ENCODE data around the gene CAMP. TPM values are rescaled to one million over a fixed set of nuclear protein-coding genes. Genes with fewer than 3 reads are reported as not detected.

CAMP gene
- total and polyA plus RNA-seq, 12 donors = 0.17 to 0.67 (median 0.56) TPM; not detected in 9

DNA sequence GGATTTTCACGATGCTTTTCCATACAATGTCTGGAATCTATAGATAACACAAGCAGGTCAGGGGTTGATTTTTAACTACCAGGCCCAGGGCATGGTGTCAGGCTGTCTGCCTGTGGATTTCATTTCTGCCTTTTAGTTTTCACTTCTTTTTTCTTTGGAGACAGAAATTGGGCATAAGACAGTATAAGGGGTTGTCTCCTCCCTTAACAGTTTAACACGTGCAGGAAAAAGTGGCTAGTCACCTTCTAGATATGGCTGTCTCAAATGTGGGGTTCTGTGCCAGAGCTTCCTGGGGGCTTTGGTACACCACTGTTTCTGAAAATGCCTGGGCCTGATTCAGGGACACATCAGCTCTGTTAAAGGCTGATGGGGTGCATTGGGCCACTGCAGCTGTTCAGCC is 10.2 kb downstream of the CAMP start:
- H3K9me3 ChIP-seq (replicated peaks in 1 of 3) = no peaks in the 10 kb centered on the region
- no peak overlapping the region for H3K27ac ChIP-seq
- no peaks in the 10 kb centered on the region for H3K27me3 ChIP-seq
- no peak for TF ChIP-seq POLR2A (IDR thresholded peaks at IDR 0.05)
- TF ChIP-seq, protein P1, sequence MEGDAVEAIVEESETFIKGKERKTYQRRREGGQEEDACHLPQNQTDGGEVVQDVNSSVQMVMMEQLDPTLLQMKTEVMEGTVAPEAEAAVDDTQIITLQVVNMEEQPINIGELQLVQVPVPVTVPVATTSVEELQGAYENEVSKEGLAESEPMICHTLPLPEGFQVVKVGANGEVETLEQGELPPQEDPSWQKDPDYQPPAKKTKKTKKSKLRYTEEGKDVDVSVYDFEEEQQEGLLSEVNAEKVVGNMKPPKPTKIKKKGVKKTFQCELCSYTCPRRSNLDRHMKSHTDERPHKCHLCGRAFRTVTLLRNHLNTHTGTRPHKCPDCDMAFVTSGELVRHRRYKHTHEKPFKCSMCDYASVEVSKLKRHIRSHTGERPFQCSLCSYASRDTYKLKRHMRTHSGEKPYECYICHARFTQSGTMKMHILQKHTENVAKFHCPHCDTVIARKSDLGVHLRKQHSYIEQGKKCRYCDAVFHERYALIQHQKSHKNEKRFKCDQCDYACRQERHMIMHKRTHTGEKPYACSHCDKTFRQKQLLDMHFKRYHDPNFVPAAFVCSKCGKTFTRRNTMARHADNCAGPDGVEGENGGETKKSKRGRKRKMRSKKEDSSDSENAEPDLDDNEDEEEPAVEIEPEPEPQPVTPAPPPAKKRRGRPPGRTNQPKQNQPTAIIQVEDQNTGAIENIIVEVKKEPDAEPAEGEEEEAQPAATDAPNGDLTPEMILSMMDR (IDR thresholded peaks at IDR 0.05) = no peak
- H3K36me3 ChIP-seq (replicated peaks in 1 of 2) = no peaks in the 10 kb centered on the region
- H3K4me3 ChIP-seq = no peak overlapping the region
- DNase-seq = peak in 1 of 7 donors; percentile 2
- 75 to 88% (median 80%) methylated on average over 2 of the region's 2 CpGs for WGBS, 4 donors
- intact Hi-C loops (cut with DNase I) = loop anchor here in 1 of 2 donors (5.0 kb wide), 1 partner anchor 204 kb away; no protein-coding TSS in a partner anchor
- peaks cover 15 to 23% of the 10 kb centered on the region in 2 donors for H3K4me1 ChIP-seq (replicated peaks in 1 of 2)

DNA sequence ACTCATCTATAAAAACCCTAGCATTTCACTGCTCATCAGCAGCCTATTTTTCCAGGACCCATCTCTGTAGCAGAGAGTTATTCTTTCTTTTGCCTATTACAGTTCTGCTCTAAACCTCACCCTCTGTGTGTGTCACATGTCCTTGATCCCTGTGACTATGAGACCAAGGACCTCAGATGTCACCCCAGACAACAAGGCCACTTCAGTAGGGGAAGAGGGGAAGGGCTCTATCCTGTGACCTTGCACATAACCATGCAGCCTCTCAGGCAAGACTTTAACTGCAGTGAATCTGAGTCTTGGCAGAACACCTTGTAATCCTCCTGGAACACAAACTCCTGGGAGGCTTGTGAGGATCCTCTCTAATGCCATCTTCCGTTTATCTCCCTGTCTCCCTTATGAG is 13.2 kb downstream of the CAMP start:
- no peak overlapping the region for H3K4me3 ChIP-seq
- H3K36me3 ChIP-seq (replicated peaks in 1 of 2) = no peaks in the 10 kb centered on the region
- intact Hi-C loops (cut with DNase I) = no loop called here
- TF ChIP-seq, protein P1 (IDR thresholded peaks at IDR 0.05) = no peak
- no peak for TF ChIP-seq POLR2A (IDR thresholded peaks at IDR 0.05)
- H3K9me3 ChIP-seq (replicated peaks in 1 of 3) = no peaks in the 10 kb centered on the region
- peak in 6 of 7 donors; percentile 34 to 74 (median 54) for DNase-seq
- peak overlapping the region; percentile 42 to 64 (median 61) for H3K27ac ChIP-seq
- no peaks in the 10 kb centered on the region for H3K27me3 ChIP-seq
- 33 to 58% (median 45%) methylated on average over 1 of the region's 1 CpG for WGBS, 4 donors
- H3K4me1 ChIP-seq (replicated peaks in 1 of 2) = peaks cover 15 to 28% of the 10 kb centered on the region in 2 donors

GRCh38 chr3:48238531-48239085 is 15.3 kb downstream of the CAMP start:
- no peak overlapping the region for H3K4me3 ChIP-seq
- DNase-seq = peak in 1 of 7 donors; percentile 8
- H3K27me3 ChIP-seq = no peaks in the 10 kb centered on the region
- no peaks in the 10 kb centered on the region for H3K36me3 ChIP-seq (replicated peaks in 1 of 2)
- H3K27ac ChIP-seq = no peak overlapping the region
- TF ChIP-seq, protein P1 (IDR thresholded peaks at IDR 0.05) = no peak
- no peak for TF ChIP-seq POLR2A (IDR thresholded peaks at IDR 0.05)
- H3K4me1 ChIP-seq (replicated peaks in 1 of 2) = peaks cover 15 to 41% of the 10 kb centered on the region in 2 donors
- WGBS, 4 donors = 88 to 93% (median 92%) methylated on average over 15 of the region's 15 CpGs
- intact Hi-C loops (cut with DNase I) = no loop called here
- H3K9me3 ChIP-seq (replicated peaks in 1 of 3) = no peaks in the 10 kb centered on the region

DNA sequence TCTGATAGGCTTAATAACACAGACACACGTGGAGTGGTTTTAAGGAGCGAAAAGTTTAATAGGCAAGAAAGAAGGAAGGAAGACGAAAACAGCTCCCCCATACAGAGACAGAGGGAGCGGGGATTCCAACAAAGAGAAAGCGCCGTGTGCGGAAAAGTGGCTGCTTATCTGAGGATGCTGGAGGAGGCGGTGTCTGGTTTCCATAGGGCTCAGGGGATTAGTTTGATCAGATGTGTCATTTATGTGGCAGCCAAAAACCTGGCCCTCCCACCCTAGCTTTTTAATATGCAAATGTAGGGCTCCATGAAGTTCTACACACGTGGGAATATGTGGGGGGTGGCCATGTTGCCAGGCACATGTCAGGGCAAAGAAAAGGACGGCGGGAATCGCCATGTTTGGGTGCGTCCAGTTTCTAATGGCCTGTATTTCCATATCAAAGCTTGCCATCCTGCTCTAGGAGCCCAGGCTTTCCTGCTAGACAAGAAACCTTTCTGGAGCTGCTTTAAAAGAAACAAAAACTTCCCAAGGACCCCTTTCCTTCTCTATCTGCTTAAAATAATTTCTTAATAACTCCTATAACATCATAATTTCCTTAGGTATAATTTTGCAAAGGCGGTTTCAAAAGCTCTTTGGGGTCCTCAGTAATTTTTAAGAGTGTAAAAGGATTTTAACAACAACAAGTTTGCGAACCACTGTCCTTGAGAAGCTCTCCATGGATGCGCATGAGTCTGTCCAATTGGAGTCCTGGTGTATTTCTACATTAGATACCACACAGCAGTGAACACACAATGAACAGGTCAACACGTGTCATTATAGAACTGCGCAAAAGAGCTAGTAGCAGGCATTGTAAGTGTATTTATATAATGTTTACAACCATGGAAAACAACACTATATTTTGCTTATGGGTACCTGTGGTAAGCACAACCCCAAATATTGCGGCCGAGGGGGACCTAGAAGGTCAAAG is 17.0 kb downstream of the CAMP start:
- DNase-seq = peak in 1 of 7 donors; percentile 15
- Histone ChIP-seq H3K4me1 (replicated peaks in 1 of 2) (peaks cover 15 to 45% of the 10 kb centered on the region in 2 donors), H3K27ac (peak overlapping the region in 4 of 5 donors; percentile 80 to 93 (median 86)), H3K9me3 (replicated peaks in 1 of 3) (no peaks in the 10 kb centered on the region), H3K36me3 (replicated peaks in 1 of 2) (no peaks in the 10 kb centered on the region), H3K27me3 (no peaks in the 10 kb centered on the region), H3K4me3 (peak overlapping the region in 2 of 4 donors; percentile 62 to 77)
- 71 to 72% (median 71%) methylated on average over 20 of the region's 20 CpGs for WGBS, 4 donors
- intact Hi-C loops (cut with DNase I) = no loop called here
- no peak for TF ChIP-seq POLR2A (IDR thresholded peaks at IDR 0.05)
- TF ChIP-seq, protein P1 (IDR thresholded peaks at IDR 0.05) = no peak

Data from adrenal gland (tissue), 12 donors.